HCT116 (cell line): ENCODE measurements around the gene CSTF2T.

Source experiments
- CEBPB ChIP-seq: IDR thresholded peaks from 2 replicates; pipeline ENCODE4 v1.6.1; 2012; ENCODE audit warnings: low read depth
- CTCF ChIP-seq, 3 experiments: fragments of 200-600 bp in 1 of 3; sonication (generic) in 1 of 3; IDR thresholded peaks in 2 of 3; conservative IDR thresholded peaks in 1 of 3; 2 replicates each; pipeline ENCODE4 v1.5.1; 2012 to 2017; ENCODE audit warnings: low read depth in 2 of 3, low read length in 2 of 3, antibody characterized with exemption in 1 of 3, borderline replicate concordance in 1 of 3, control low read depth in 1 of 3, mild to moderate bottlenecking in 1 of 3, mixed read lengths in 1 of 3, mixed run types in 1 of 3, moderate library complexity in 1 of 3; ENCODE audit not compliant: insufficient read depth in 1 of 3
- EZH2phosphoT487 ChIP-seq: fragments of 200-600 bp; IDR thresholded peaks from 2 replicates; pipeline ENCODE4 v1.6.1; 2018; ENCODE audit warnings: antibody characterized with exemption, borderline replicate concordance
- FOSL1 ChIP-seq: IDR thresholded peaks from 2 replicates; pipeline ENCODE4 v1.6.1; 2012; ENCODE audit warnings: low read depth
- JUND ChIP-seq: IDR thresholded peaks from 2 replicates; pipeline ENCODE4 v1.6.1; 2012
- POLR2A ChIP-seq: IDR thresholded peaks from 2 replicates; pipeline ENCODE4 v1.7.0; 2011; ENCODE audit warnings: borderline replicate concordance; ENCODE audit not compliant: insufficient read depth, insufficient read length; ENCODE audit errors: extremely low read depth
- POLR2AphosphoS5 ChIP-seq: IDR thresholded peaks from 2 replicates; pipeline ENCODE4 v1.6.1; 2011; ENCODE audit warnings: mild to moderate bottlenecking, low read depth, low read length, moderate library complexity
- REST ChIP-seq: IDR thresholded peaks from 2 replicates; pipeline ENCODE4 v1.6.1; 2012; ENCODE audit warnings: low read depth
- SIN3A ChIP-seq: IDR thresholded peaks from 2 replicates; pipeline ENCODE4 v1.6.1; 2012; ENCODE audit warnings: low read depth
- YY1 ChIP-seq: IDR thresholded peaks from 2 replicates; pipeline ENCODE4 v1.6.1; 2011; ENCODE audit warnings: low read length, low read depth, moderate library complexity, mild to moderate bottlenecking; ENCODE audit not compliant: insufficient replicate concordance; ENCODE audit errors: extremely low read depth

GRCh38 chr10:51707392-51707791 lies 8.0 kb upstream of the CSTF2T start:
- TF ChIP-seq YY1 (no peak), EZH2phosphoT487 (no peak), CTCF (IDR thresholded peaks at IDR 0.05 in 2 of 3, conservative IDR thresholded peaks at IDR 0.05 in 1 of 3; ENCODE audit: borderline replicate concordance in 1 of 3, insufficient read depth in 1 of 3, low read depth in 2 of 3, low read length in 2 of 3) (no peak), POLR2A (no peak), REST (no peak), CEBPB (no peak), JUND (no peak), SIN3A (no peak), POLR2AphosphoS5 (no peak), FOSL1 (no peak)
